Gastroesophageal sphincter (tissue), 4 donors: ENCODE data around the gene CDC25C. TPM values are rescaled to one million over a fixed set of nuclear protein-coding genes. Genes with fewer than 3 reads are reported as not detected.
A peak's percentile ranks its signal among the peaks of the same experiment; 100 is the strongest.

Experiments used
- ATAC-seq: fragments of 150-250 bp; one replicate; pipeline ENCODE4 v1.9.1; 2016; ENCODE audit warnings: mild to moderate bottlenecking, moderate library complexity
- H3K27ac ChIP-seq, 4 donors: fragments of 200-600 bp; sonication (generic) in 3 of 4; 1 replicate in 3 of 4; 2 replicates in 1 of 4; pipeline ENCODE4 v1.5.1; 2016 to 2019
- H3K27me3 ChIP-seq: fragments of 200-600 bp; sonication (generic); one replicate; pipeline ENCODE4 v1.5.1; 2019
- H3K36me3 ChIP-seq, 2 donors: fragments of 200-600 bp; sonication (generic); one replicate each; pipeline ENCODE4 v1.5.1; 2019; ENCODE audit warnings: control low read depth in 1 of 2
- H3K4me1 ChIP-seq, 3 donors: fragments of 200-600 bp; sonication (generic); 1 replicate in 2 of 3; 2 replicates in 1 of 3; pipeline ENCODE4 v1.5.1; 2016 to 2019; ENCODE audit warnings: control low read depth in 2 of 3
- H3K4me3 ChIP-seq, 2 donors: fragments of 200-600 bp; sonication (generic); one replicate each; pipeline ENCODE4 v1.5.1; 2019; ENCODE audit warnings: mild to moderate bottlenecking in 1 of 2, moderate library complexity in 1 of 2
- H3K9me3 ChIP-seq, 3 donors: fragments of 200-600 bp; sonication (generic); one replicate each; pipeline ENCODE4 v1.5.1; 2017 to 2019; ENCODE audit warnings: control low read depth in 2 of 3
- EP300 ChIP-seq: sonication (generic); formaldehyde crosslinking; IDR thresholded peaks from one replicate; pipeline ENCODE4 v1.6.1; 2017; ENCODE audit warnings: antibody characterized with exemption, mild to moderate bottlenecking
- POLR2A ChIP-seq, 2 donors: fragments of 450-650 bp; IDR thresholded peaks; one replicate each; pipeline ENCODE4 v1.6.1; 2017; ENCODE audit warnings: antibody characterized with exemption in 2 of 2, mild to moderate bottlenecking in 2 of 2, moderate library complexity in 1 of 2
- POLR2AphosphoS5 ChIP-seq: sonication (generic); formaldehyde crosslinking; IDR thresholded peaks from one replicate; pipeline ENCODE4 v1.6.1; 2017; ENCODE audit warnings: antibody characterized with exemption
- WGBS, 2 donors: methylation state at CpG; one replicate each; pipeline ENCODE4 v1.1.5; 2018; ENCODE audit warnings: low coverage in 1 of 2; 5-methylcytosine and 5-hydroxymethylcytosine counted together
- total RNA-seq, 4 donors: library from RNA; depleted of rRNA; stranded (reverse); fragments of >200 nt; gene quantifications; one replicate each; pipeline ENCODE4 v1.1.0, GENCODE V29; 2016
- TF ChIP-seq, protein P1 (sequence below), 4 experiments: fragments of 200-600 bp in 2 of 4; fragments of 450-650 bp in 2 of 4; sonication (generic) in 1 of 4; IDR thresholded peaks; one replicate each; pipeline ENCODE4 v1.5.1; 2017 to 2019; ENCODE audit warnings: antibody characterized with exemption in 4 of 4, mild to moderate bottlenecking in 2 of 4, moderate library complexity in 2 of 4

Gene CDC25C
- total RNA-seq, 4 donors from 2014 or later = 0.45 TPM; not detected in 3

DNA sequence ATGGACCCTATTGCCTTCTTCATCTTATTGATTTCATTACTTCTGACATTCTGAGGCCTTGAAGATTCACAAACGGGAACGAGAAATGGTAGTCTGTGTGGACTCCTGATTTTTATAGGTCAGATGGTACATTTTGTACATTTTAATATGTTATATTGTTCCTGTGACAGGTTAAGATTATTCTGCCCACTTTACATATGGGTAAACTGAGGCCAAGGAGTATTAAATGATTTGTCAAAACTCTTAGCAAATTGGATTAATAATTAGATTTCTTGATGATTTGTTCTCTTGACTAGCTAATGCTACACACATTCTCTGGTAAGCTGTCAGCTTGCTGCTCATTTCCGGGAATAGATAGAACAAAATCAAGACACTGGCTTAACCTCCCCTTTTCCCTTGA, 8.4 kb upstream of the CDC25C start:
- peaks cover 0 to 40% (median 5%) of the 10 kb centered on the region in 3 donors for H3K4me1 ChIP-seq
- no peak for ATAC-seq
- TF ChIP-seq, protein P1, sequence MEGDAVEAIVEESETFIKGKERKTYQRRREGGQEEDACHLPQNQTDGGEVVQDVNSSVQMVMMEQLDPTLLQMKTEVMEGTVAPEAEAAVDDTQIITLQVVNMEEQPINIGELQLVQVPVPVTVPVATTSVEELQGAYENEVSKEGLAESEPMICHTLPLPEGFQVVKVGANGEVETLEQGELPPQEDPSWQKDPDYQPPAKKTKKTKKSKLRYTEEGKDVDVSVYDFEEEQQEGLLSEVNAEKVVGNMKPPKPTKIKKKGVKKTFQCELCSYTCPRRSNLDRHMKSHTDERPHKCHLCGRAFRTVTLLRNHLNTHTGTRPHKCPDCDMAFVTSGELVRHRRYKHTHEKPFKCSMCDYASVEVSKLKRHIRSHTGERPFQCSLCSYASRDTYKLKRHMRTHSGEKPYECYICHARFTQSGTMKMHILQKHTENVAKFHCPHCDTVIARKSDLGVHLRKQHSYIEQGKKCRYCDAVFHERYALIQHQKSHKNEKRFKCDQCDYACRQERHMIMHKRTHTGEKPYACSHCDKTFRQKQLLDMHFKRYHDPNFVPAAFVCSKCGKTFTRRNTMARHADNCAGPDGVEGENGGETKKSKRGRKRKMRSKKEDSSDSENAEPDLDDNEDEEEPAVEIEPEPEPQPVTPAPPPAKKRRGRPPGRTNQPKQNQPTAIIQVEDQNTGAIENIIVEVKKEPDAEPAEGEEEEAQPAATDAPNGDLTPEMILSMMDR (IDR thresholded peaks at IDR 0.05) = no peak
- TF ChIP-seq POLR2A (IDR thresholded peaks at IDR 0.05) (no peak), POLR2AphosphoS5 (no peak), EP300 (no peak)
- WGBS, 2 donors = 85 to 89% methylated on average over 2 to 3 of the region's 3 CpGs
- no peaks in the 10 kb centered on the region for H3K27me3 ChIP-seq
- H3K9me3 ChIP-seq = no peaks in the 10 kb centered on the region
- H3K4me3 ChIP-seq = peak overlapping the region in 1 of 2 donors; percentile 96
- peaks cover 0 to 38% of the 10 kb centered on the region in 2 donors for H3K36me3 ChIP-seq
- H3K27ac ChIP-seq = peak overlapping the region in 2 of 4 donors; percentile 95 to 97

DNA sequence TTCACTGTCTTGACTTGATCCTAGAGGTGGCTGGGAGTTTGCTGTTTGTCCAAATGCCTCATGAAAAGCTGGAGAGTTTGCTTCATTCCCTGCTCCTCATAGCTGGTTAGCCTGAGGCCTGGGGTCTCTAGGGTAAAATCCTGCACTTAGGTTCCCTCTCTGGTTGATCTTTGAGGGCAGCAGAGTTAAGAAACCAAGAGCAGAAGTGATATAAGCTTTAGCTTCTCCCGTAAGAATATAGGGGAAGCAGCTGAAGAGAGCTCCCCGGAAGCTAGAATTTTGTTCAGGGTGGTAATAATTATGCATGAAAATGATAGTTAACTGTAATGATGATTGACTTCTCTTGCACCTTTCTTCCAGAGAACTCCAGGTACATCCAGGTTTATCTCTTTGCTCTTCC, 7.9 kb upstream of the CDC25C start:
- Histone ChIP-seq H3K36me3 (peaks cover 0 to 33% of the 10 kb centered on the region in 2 donors), H3K4me3 (peak overlapping the region; percentile 91 to 96), H3K27me3 (no peaks in the 10 kb centered on the region), H3K27ac (peak overlapping the region; percentile 83 to 97 (median 96)), H3K9me3 (no peaks in the 10 kb centered on the region), H3K4me1 (peaks cover 0 to 40% (median 5%) of the 10 kb centered on the region in 3 donors)
- WGBS, 2 donors = 29% methylated on average over 2 of the region's 2 CpGs; no CpG with 5 or more reads in 1 of the 2 donors
- TF ChIP-seq, protein P1 (IDR thresholded peaks at IDR 0.05) = no peak
- TF ChIP-seq EP300 (no peak), POLR2A (IDR thresholded peaks at IDR 0.05) (no peak)
- no peak for ATAC-seq

DNA sequence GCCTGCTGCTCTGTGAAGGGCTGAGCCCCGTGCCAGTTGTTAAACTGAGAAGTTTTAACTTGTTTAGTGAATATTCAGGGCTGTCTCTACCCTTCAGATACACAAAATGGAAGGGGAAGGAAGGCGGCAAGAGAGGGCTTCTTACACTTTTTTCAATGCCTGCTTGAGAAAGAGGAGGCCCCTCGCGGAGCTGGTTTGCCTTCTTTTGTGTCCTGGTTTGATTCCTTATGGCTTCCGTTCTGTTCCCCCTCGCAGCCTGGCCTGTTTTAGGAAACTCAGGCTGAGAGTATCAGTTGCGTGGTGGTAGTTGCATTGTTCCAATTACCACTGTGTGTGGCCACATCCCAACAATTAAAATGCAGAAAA, 7.5 kb upstream of the CDC25C start:
- H3K36me3 ChIP-seq = peaks cover 0 to 29% of the 10 kb centered on the region in 2 donors
- 4 to 5% methylated on average over 4 to 6 of the region's 7 CpGs for WGBS, 2 donors
- peaks cover 0 to 40% (median 5%) of the 10 kb centered on the region in 3 donors for H3K4me1 ChIP-seq
- H3K27ac ChIP-seq = peak overlapping the region; percentile 83 to 97 (median 96)
- no peaks in the 10 kb centered on the region for H3K27me3 ChIP-seq
- peak overlapping the region; percentile 91 to 96 for H3K4me3 ChIP-seq
- no peaks in the 10 kb centered on the region for H3K9me3 ChIP-seq
- TF ChIP-seq POLR2AphosphoS5 (no peak), POLR2A (IDR thresholded peaks at IDR 0.05) (no peak), EP300 (no peak)
- TF ChIP-seq, protein P1 (IDR thresholded peaks at IDR 0.05) = no peak
- ATAC-seq = no peak

DNA sequence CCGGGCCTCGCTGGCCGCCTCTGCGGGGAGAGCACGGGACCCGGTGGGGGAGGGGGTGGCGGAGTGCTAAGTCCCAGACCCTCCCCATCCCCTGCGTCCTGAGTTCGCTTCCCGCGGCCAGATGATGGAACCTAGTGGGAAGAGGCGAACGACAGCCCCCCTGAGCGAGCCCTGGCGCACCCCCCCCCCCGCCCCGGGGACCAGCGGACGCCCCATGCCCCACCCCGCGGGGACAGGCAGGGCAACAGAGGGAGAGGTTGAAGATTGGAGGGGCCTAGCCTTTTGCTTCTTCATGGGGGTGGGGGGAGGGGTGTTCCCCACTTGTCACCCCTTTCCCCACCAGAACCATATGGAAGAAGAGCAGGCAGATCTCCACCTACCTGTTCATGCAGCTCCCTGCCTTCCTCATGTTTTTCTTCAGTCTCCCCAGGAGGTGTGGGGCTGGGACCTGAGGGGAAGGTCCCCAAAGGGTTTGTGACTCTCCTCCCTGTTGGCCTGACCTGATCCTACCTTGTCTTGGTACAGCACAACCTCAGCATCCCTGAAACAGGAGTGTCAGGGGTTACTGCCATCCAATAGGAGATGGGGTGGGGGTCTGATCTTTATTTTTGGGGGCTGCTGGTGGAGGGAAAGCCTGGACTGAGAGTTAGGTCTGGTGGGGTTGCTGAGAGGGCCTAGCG, 6.9 kb upstream of the CDC25C start:
- Histone ChIP-seq H3K36me3 (peaks cover 0 to 24% of the 10 kb centered on the region in 2 donors), H3K27me3 (no peaks in the 10 kb centered on the region), H3K27ac (peak overlapping the region; percentile 83 to 97 (median 96)), H3K4me1 (peaks cover 0 to 40% (median 5%) of the 10 kb centered on the region in 3 donors), H3K4me3 (peak overlapping the region; percentile 91 to 96), H3K9me3 (no peaks in the 10 kb centered on the region)
- 0% methylated on average over 1 of the region's 22 CpGs; no CpG with 5 or more reads in 1 of the 2 donors for WGBS, 2 donors
- no peak for ATAC-seq
- TF ChIP-seq POLR2A (IDR thresholded peaks at IDR 0.05) = no peak
- TF ChIP-seq, protein P1 (IDR thresholded peaks at IDR 0.05) = no peak
- no peak for TF ChIP-seq POLR2AphosphoS5
- no peak for TF ChIP-seq EP300
